Activated CD4-positive, alpha-beta T cell treated with anti-CD3 and anti-CD28 coated beads, Interleukin-2, amount 50 U/mL, for 4 hours (primary cell): ENCODE measurements around the gene TTC21A.
"Not testable (repeated sequence)": the region's sequence is repeated elsewhere in the genome, so short reads cannot be mapped to it uniquely, and the experiment has no call there.

Experiments used
- DNase-seq, 2 experiments: peaks; one replicate each; pipeline ENCODE4 v3.0.0-alpha.2; 2020

Gene TTC21A

DNA sequence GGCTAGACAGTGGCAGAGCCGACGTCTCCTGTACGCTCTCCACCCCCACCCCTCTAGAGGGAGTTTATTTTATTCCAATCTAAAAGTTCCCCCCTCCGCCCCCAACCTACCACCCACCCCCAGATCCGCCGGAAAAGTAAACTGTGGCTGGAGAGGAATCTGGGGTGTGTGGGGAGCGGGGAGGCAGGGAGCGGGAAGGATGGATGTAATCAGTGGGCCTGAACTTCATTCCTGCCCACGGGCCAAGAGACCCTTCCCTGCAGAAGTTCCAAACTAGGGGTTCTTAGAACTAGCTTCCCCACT, 46.4 kb downstream of the TTC21A start:
- no peak for DNase-seq

- DNase-seq = no peak
Observed at GRCh38 chr3:39154280-39155021, 47.0 kb downstream of the TTC21A start.

DNA sequence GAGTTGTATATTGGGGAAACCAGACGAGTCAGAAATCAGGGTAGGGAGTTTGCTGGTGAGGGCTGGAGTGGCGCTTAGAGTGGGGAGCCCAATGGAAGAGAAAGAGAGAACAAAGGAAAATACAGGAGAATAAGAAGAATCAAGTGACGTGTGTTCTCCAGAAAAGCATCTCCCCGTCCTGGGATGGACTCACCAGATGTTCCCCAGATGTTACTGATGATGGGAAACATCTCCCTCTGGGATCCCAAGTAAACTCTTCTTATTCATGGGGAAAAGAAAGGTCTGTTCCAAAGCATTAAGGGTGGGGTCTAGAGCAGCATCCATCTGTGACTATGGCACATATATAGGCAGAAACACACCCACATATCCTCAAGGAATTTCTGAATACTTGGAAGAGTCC, 48.9 kb downstream of the TTC21A start:
- no peak for DNase-seq

- no peak for DNase-seq
Observed at GRCh38 chr3:39157359-39157758, 49.9 kb downstream of the TTC21A start.

GRCh38 chr3:39158148-39158715, 50.8 kb downstream of the TTC21A start:
- no peak for DNase-seq

GRCh38 chr3:39164414-39164813, 56.9 kb downstream of the TTC21A start:
- DNase-seq = no peak

DNA sequence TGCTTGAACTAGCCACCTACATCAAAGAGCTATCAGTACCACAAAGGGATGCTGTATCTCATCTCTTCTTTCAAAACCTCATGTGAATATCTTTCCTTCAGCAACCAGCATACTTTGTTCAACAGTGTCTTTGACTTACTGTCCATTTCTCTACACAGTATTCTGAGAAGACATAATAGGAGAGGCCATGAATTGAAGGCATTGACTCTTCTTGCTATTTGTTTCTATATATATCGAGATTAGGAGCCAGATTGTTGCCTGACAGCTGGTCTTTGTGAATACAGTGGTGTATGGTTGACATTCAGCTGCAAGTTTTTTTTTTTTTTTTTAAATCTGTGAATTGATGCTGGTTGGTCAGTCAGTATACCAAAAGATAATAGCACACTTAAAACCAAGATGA, 58.0 kb downstream of the TTC21A start:
- DNase-seq = no peak

DNA sequence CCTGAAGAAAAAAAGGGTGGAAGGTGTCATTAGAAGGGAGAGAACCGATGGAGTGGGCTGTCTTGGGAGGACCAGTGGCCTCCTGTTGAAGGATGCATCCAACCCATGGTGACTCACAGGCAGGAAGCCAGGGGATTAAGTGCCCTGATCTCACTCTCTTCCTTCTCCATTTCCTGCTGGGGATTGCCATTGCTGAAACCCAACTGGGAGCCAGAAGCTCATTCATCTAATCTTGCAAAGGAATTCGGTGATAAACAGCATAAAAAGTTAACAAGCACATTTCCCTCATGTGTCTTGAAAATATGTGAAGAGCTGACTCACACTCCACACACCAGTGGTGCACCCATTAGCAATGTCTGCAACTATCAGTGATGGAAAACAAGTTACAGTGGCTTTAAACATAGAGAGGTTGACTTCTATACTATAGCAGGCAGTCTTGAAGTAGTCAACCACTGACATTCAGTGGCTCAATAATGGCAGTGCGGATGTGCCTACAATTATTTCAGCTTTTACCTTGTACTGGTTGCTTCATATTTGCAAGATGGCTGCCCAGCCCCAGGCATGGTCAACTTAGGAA, 58.7 kb downstream of the TTC21A start:
- no peak for DNase-seq

- DNase-seq = no peak
Observed at GRCh38 chr3:39166932-39167532, 59.6 kb downstream of the TTC21A start.

GRCh38 chr3:39168156-39168780, 60.8 kb downstream of the TTC21A start:
- no peak for DNase-seq

DNA sequence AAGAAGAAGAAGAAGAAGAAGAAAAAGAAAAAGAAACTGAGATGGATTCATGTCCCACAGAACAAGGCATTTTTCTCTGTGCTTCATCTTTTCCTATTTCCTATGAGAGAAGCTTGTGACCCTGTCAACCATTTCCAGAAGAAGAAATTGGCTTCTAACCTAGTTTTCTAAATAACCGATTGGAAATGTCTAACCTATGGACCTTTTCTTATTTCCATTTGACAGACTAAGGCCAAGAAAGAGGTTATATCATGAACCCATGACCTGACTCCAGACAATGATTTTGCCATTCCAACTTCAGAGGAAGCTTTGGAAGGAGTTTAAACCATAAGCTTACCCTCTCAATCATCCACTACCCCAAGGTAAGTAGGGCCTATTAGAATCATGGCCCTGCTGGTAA, 62.2 kb downstream of the TTC21A start:
- no peak for DNase-seq

DNA sequence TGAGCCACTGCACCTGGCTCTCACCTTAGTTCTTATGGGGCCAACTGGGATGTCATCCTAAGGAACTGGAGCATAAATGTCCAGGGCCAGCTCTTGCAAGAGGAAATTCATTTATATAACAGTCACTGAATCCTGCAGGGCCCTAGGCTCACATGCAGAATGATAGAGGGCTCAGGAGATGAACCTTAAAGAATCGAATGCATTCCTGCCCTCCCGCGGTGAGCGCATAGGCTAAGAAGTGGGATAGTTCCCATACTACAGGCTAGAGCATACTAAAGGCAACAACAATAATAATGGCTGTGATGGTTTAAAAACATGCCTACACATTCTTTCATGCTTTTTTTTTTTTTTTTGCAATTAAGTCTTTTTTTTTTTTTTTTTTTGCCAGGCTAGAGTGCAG, 63.0 kb downstream of the TTC21A start:
- no peak for DNase-seq

GRCh38 chr3:39170877-39171276, 63.4 kb downstream of the TTC21A start:
- not testable (repeated sequence) for DNase-seq

- DNase-seq = no peak
Observed at GRCh38 chr3:39171860-39172259, 64.4 kb downstream of the TTC21A start.

- no peak for DNase-seq
Observed at GRCh38 chr3:39173318-39174125, 66.0 kb downstream of the TTC21A start.

DNA sequence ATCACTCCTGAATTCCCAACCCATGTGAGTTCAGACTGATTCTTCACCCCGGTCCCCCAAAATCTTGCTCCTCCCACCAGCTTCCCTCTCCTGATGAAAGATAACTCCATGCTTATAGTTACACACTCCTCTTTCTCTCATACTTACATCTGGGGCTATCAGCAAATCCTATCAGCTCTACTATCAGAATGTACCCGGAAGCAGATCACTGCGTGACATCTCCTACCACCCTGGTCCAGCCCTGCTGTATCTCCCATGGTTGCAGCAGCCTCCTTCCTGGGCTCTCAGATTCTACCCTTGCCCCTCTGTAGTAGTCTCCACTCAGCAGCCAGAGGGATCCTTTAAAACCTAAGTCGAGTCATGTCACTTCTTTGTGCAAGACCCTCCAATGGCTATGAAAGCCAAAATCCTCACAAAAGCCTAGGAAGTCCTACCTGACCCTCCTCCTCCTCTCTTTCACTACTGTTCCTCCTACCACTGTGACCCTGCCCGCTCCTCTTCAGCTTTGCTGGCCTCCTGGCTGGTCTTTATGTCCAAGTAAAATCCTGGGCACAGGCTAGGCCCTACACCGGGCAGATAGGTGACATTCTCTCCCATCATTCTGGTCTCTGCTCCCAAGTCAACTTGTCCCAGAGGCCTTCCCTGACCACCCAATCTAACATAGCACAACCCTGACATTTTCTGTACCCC, 68.7 kb downstream of the TTC21A start:
- no peak for DNase-seq

DNA sequence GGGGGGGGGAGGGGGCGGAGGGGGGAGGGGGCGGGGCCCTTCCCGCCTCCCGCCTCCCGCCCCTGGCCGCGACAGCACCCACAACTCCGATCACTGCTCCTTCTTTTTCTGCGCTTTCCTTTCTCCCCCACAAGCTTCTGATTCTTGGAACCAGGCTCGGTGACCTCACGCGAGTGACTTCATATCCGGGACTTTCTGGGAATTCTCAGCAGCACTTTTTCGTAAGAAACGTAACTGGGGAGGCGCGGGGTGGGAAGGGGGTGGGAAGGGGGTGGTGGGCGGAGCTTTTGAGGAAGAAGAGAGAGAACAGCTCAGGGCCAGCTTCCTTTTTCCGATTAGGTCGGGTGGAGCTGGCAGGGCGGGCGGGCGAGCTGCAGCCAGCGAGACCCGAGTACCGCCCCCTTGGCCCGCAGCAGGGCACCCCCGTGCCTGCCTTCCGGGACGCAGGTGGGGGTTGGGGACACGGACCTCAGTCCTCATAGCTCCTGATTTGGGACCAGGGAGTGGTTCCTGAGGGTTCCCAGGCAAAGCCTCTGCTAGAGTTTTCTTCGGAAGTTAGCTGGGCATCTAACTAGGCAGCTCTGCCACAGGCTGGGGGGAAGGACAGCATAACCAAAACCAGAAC, 70.3 kb downstream of the TTC21A start:
- DNase-seq = peak; percentile 79 to 83

- DNase-seq = no peak
Observed at GRCh38 chr3:39178553-39178952, 71.1 kb downstream of the TTC21A start.

- no peak for DNase-seq
Observed at GRCh38 chr3:39180183-39180545, 72.7 kb downstream of the TTC21A start.

- DNase-seq = peak; percentile 84
Observed at GRCh38 chr3:39180546-39181346, 73.3 kb downstream of the TTC21A start.
